Measurements from ENCODE around the gene PRDM5.

- TF ChIP-seq POLR2A (IDR thresholded peaks at IDR 0.05; ENCODE audit: low read depth, low read length) (no peak), TAF1 (IDR thresholded peaks at IDR 0.05; ENCODE audit: low read depth, low read length) (no peak)
Measured at GRCh38 chr4:120714417-120715010, 208.0 kb downstream of the PRDM5 start.

Measured in GM12891 (cell line).